MCF 10A (cell line): Measurements from ENCODE around the gene KLF5. TPM values are rescaled to one million over a fixed set of nuclear protein-coding genes. Genes with fewer than 3 reads are reported as not detected.

Experiments
- BruUV-seq: library from RNA; stranded (reverse); fragments of 400-500 nt; replicated peaks from 2 replicates; lab custom pipeline; 2021; lab: Mats Ljungman, UMichigan
- CTCF ChIA-PET: fragments of 300-600 bp; sonication (Branson Sonifier 250); formaldehyde crosslinking; extraction: SDS; loops from one replicate; lab custom pipeline; 2021; ENCODE audit warnings: antibody characterized with exemption, inconsistent platforms; lab: Yijun Ruan, JAX
- POLR2A ChIA-PET: fragments of 300-600, 350-650 bp; sonication (Branson Sonifier 250); formaldehyde crosslinking; extraction: SDS; loops from one replicate; lab custom pipeline; 2020; ENCODE audit warnings: antibody characterized with exemption, inconsistent platforms; lab: Yijun Ruan, JAX
- DNase-seq: peaks from one replicate; pipeline ENCODE4 v3.0.0-alpha.2; 2018; ENCODE audit not compliant: unreplicated experiment
- H3K27ac Mint-ChIP-seq: one replicate; pipeline ENCODE4 v1.8.0; 2022; ENCODE audit warnings: mild to moderate bottlenecking, low read depth, mixed read lengths; ENCODE audit not compliant: unreplicated experiment
- H3K27me3 Mint-ChIP-seq: one replicate; pipeline ENCODE4 v1.8.0; 2022; ENCODE audit warnings: mixed read lengths; ENCODE audit not compliant: insufficient read depth, unreplicated experiment
- H3K36me3 Mint-ChIP-seq: one replicate; pipeline ENCODE4 v1.8.0; 2022; ENCODE audit warnings: mild to moderate bottlenecking, moderate library complexity, mixed read lengths; ENCODE audit not compliant: insufficient read depth, unreplicated experiment
- H3K4me1 Mint-ChIP-seq: one replicate; pipeline ENCODE4 v1.8.0; 2022; ENCODE audit warnings: mixed read lengths; ENCODE audit not compliant: insufficient read depth, unreplicated experiment
- H3K4me3 Mint-ChIP-seq: one replicate; pipeline ENCODE4 v1.8.0; 2022; ENCODE audit warnings: mild to moderate bottlenecking, moderate library complexity, mixed read lengths; ENCODE audit not compliant: unreplicated experiment
- H3K9me3 Mint-ChIP-seq: one replicate; pipeline ENCODE4 v1.8.0; 2022; ENCODE audit warnings: mixed read lengths; ENCODE audit not compliant: unreplicated experiment
- CTCF ChIP-seq: fragments of 200-600 bp; IDR thresholded peaks from one replicate; pipeline ENCODE4 v1.8.0; 2022; ENCODE audit warnings: antibody characterized with exemption, mild to moderate bottlenecking; ENCODE audit not compliant: unreplicated experiment
- intact Hi-C: fragments of 100-400 bp; cut with micrococcal nuclease; formaldehyde crosslinking; loops from 2 replicates; pipeline ENCODE4 v1.14.1; 2022
- total RNA-seq: library from RNA; stranded (reverse); gene quantifications from 2 replicates; pipeline ENCODE4 v1.2.3, GENCODE V29; 2022

KLF5 gene
- total RNA-seq, 1 experiment from 2014 or later = 226 TPM

- intact Hi-C loops = no loop called here
- no peaks in the 10 kb centered on the region for H3K27me3 Mint-ChIP-seq
- H3K27ac Mint-ChIP-seq = no peak overlapping the region
- no peak for TF ChIP-seq CTCF
- H3K36me3 Mint-ChIP-seq = peaks cover 97% of the 10 kb centered on the region
- ChIA-PET CTCF (interaction anchor here (0.6 to 2.2 kb wide), 4 partner anchors 13 to 579 kb away, joined by 3 to 5 read pairs (median 3); no protein-coding TSS in a partner anchor), POLR2A (interaction anchor here (0.7 to 6.7 kb wide), 8 partner anchors 13 to 627 kb away, joined by 3 to 157 read pairs (median 4); partner anchors contain the start of gene KLF5)
- no TSS peak for BruUV-seq
- H3K4me3 Mint-ChIP-seq = no peak overlapping the region
- no peak for DNase-seq
- H3K4me1 Mint-ChIP-seq = peaks cover 26% of the 10 kb centered on the region
- peaks cover 5% of the 10 kb centered on the region for H3K9me3 Mint-ChIP-seq
These were observed 16.7 kb downstream of the KLF5 start for GRCh38 chr13:73075546-73075945.

- H3K9me3 Mint-ChIP-seq = peaks cover 5% of the 10 kb centered on the region
- ChIA-PET POLR2A (interaction anchor here (0.5 to 6.7 kb wide), 6 partner anchors 13 to 634 kb away, joined by 3 to 157 read pairs (median 4); partner anchors contain the start of gene KLF5), CTCF (interaction anchor here (2.2 kb wide), 1 partner anchor 13 kb away, joined by 5 read pairs; no protein-coding TSS in a partner anchor)
- no TSS peak for BruUV-seq
- no peak for DNase-seq
- no peak overlapping the region for H3K4me3 Mint-ChIP-seq
- H3K27me3 Mint-ChIP-seq = no peaks in the 10 kb centered on the region
- H3K36me3 Mint-ChIP-seq = peaks cover 97% of the 10 kb centered on the region
- H3K27ac Mint-ChIP-seq = no peak overlapping the region
- intact Hi-C loops = no loop called here
- peaks cover 24% of the 10 kb centered on the region for H3K4me1 Mint-ChIP-seq
- no peak for TF ChIP-seq CTCF
These were observed 17.1 kb downstream of the KLF5 start for GRCh38 chr13:73075954-73076353.

GRCh38 chr13:73077865-73078264 lies 19.1 kb downstream of the KLF5 start:
- TF ChIP-seq CTCF = no peak
- no peak overlapping the region for H3K4me3 Mint-ChIP-seq
- H3K36me3 Mint-ChIP-seq = peaks cover 83% of the 10 kb centered on the region
- peaks cover 5% of the 10 kb centered on the region for H3K9me3 Mint-ChIP-seq
- intact Hi-C loops = no loop called here
- ChIA-PET POLR2A (interaction anchor here (0.6 to 1.9 kb wide), 7 partner anchors 85 to 352 kb away, joined by 3 to 9 read pairs (median 3); no protein-coding TSS in a partner anchor), CTCF (no interaction called here)
- DNase-seq = no peak
- no peak overlapping the region for H3K27ac Mint-ChIP-seq
- H3K4me1 Mint-ChIP-seq = peaks cover 28% of the 10 kb centered on the region
- BruUV-seq = no TSS peak
- no peaks in the 10 kb centered on the region for H3K27me3 Mint-ChIP-seq

GRCh38 chr13:73079359-73079758 lies 20.6 kb downstream of the KLF5 start:
- Mint-ChIP-seq H3K27me3 (no peaks in the 10 kb centered on the region), H3K27ac (peak overlapping the region; percentile 63), H3K36me3 (peaks cover 68% of the 10 kb centered on the region), H3K4me3 (no peak overlapping the region), H3K4me1 (peaks cover 26% of the 10 kb centered on the region), H3K9me3 (peaks cover 5% of the 10 kb centered on the region)
- POLR2A ChIA-PET = interaction anchor here (0.8 to 2.3 kb wide), 9 partner anchors 19 to 624 kb away, joined by 3 to 9 read pairs (median 5); partner anchors contain the start of gene KLF5
- CTCF ChIA-PET = no interaction called here
- DNase-seq = no peak
- intact Hi-C loops = no loop called here
- no TSS peak for BruUV-seq
- no peak for TF ChIP-seq CTCF
